K562 (cell line): Measurements from ENCODE around the gene FN3KRP. TPM values are rescaled to one million over a fixed set of nuclear protein-coding genes. Genes with fewer than 3 reads are reported as not detected.

ENCODE experiments used
- ATF1 ChIP-seq, 2 experiments: fragments of 450-650 bp in 1 of 2; IDR thresholded peaks; 2 replicates each; pipeline ENCODE4 v1.6.1; 2016; ENCODE audit warnings: missing compliant biosample characterization in 1 of 2, missing genetic modification characterization in 1 of 2
- BCOR ChIP-seq: fragments of 450-650 bp; IDR thresholded peaks from 2 replicates; pipeline ENCODE4 v1.6.1; 2016
- FOXP1 ChIP-seq: sonication (generic); formaldehyde crosslinking; IDR thresholded peaks from 2 replicates; pipeline ENCODE4 v1.8.0; 2022; ENCODE audit warnings: mild to moderate bottlenecking, missing genetic modification reagents
- HDAC8 ChIP-seq: fragments of 450-650 bp; IDR thresholded peaks from 2 replicates; pipeline ENCODE4 v1.6.1; 2016; ENCODE audit warnings: mild to moderate bottlenecking, missing genetic modification characterization, moderate library complexity, missing compliant biosample characterization
- KDM4B ChIP-seq, 2 experiments: fragments of 450-650 bp in 1 of 2; sonication (generic) in 1 of 2; IDR thresholded peaks; 2 replicates each; pipeline ENCODE4 v1.6.1; 2016 to 2017; ENCODE audit warnings: borderline replicate concordance in 2 of 2, antibody characterized with exemption in 1 of 2, low read depth in 1 of 2, mild to moderate bottlenecking in 1 of 2
- KLF13 ChIP-seq: fragments of 450-650 bp; IDR thresholded peaks from 2 replicates; pipeline ENCODE4 v1.6.1; 2016; ENCODE audit warnings: missing genetic modification characterization, low read depth, mild to moderate bottlenecking, missing compliant biosample characterization, moderate library complexity, borderline replicate concordance
- MAFF ChIP-seq: IDR thresholded peaks from 2 replicates; pipeline ENCODE4 v1.6.1; 2012; ENCODE audit warnings: low read length, improper control_type of control experiment
- NEUROD1 ChIP-seq: fragments of 150-350 bp; IDR thresholded peaks from 2 replicates; pipeline ENCODE4 v1.6.1; 2014; ENCODE audit warnings: borderline replicate concordance, low read length, low read depth; ENCODE audit not compliant: partially characterized antibody
- NR2C2 ChIP-seq, 2 experiments: fragments of 200-800 bp in 1 of 2; sonication (Bioruptor generic) in 1 of 2; sonication (generic) in 1 of 2; formaldehyde crosslinking in 1 of 2; IDR thresholded peaks; 2 replicates each; pipeline versions ENCODE4 v1.6.1 to v1.8.0; 2016 to 2022; ENCODE audit warnings: mild to moderate bottlenecking in 1 of 2, missing compliant biosample characterization in 1 of 2, missing genetic modification characterization in 1 of 2, missing genetic modification reagents in 1 of 2
- PHB2 ChIP-seq: fragments of 450-650 bp; IDR thresholded peaks from 2 replicates; pipeline ENCODE4 v1.6.1; 2017; ENCODE audit warnings: low read depth
- RBBP5 ChIP-seq: fragments of 200-600 bp; sonication (generic); IDR thresholded peaks from 2 replicates; pipeline ENCODE4 v1.6.1; 2012; ENCODE audit warnings: borderline replicate concordance, mild to moderate bottlenecking, low read length, control low read depth, inconsistent platforms; ENCODE audit not compliant: insufficient read depth, poor library complexity, severe bottlenecking
- RBM14 ChIP-seq: fragments of 200-400 bp; formaldehyde crosslinking; IDR thresholded peaks from 2 replicates; pipeline ENCODE4 v1.6.1; 2018; ENCODE audit warnings: low read depth, mild to moderate bottlenecking, low read length, moderate library complexity, borderline replicate concordance; ENCODE audit not compliant: insufficient read depth
- RBM22 ChIP-seq: fragments of 200-400 bp; formaldehyde crosslinking; IDR thresholded peaks from 2 replicates; pipeline ENCODE4 v1.6.1; 2018; ENCODE audit warnings: low read length, low read depth; ENCODE audit not compliant: poor library complexity, severe bottlenecking
- RBM34 ChIP-seq: fragments of 200-400 bp; formaldehyde crosslinking; IDR thresholded peaks from 2 replicates; pipeline ENCODE4 v1.6.1; 2018; ENCODE audit warnings: low read length, borderline replicate concordance; ENCODE audit not compliant: insufficient read depth
- SRF ChIP-seq, 2 experiments: fragments of 250-450, 450-650 bp in 1 of 2; sonication (Bioruptor Pico) in 1 of 2; sonication (generic) in 1 of 2; formaldehyde crosslinking; IDR thresholded peaks; 2 replicates each; pipeline versions ENCODE4 v1.5.0 to v1.5.1; 2020 to 2022; ENCODE audit warnings: mild to moderate bottlenecking in 1 of 2, missing genetic modification reagents in 1 of 2
- SUPT5H ChIP-seq: fragments of 450-650 bp; IDR thresholded peaks from 2 replicates; pipeline ENCODE4 v1.6.1; 2016
- TAL1 ChIP-seq: fragments of 450-650 bp; IDR thresholded peaks from 2 replicates; pipeline ENCODE4 v1.6.1; 2016; ENCODE audit warnings: mild to moderate bottlenecking
- ZBTB1 ChIP-seq: sonication (generic); formaldehyde crosslinking; IDR thresholded peaks from 2 replicates; pipeline ENCODE4 v1.8.1; 2023; ENCODE audit warnings: missing genetic modification reagents, low read depth, mild to moderate bottlenecking, borderline replicate concordance
- ZNF263 ChIP-seq: sonication (generic); formaldehyde crosslinking; IDR thresholded peaks from 2 replicates; pipeline ENCODE4 v1.8.0; 2022; ENCODE audit warnings: mild to moderate bottlenecking, missing genetic modification reagents, borderline replicate concordance
- polyA plus RNA-seq, 8 experiments: library from polyadenylated mRNA; depleted of rRNA in 4 of 8; stranded (reverse) in 5 of 8; unstranded in 3 of 8; fragments of >200 nt; fragmentation: Nextera tagmentation in 2 of 8; fragmentation: Illumina TruSeq in 1 of 8; extraction: Ambion mirVana in 2 of 8; extraction: Trizol in 1 of 8; gene quantifications; 2 replicates each; pipeline versions ENCODE4 v1.2.1 to v1.2.3, GENCODE V29; 2011 to 2014; ENCODE audit warnings: inconsistent platforms in 1 of 8, missing spikeins in 1 of 8
- total RNA-seq, 7 experiments: library from RNA; depleted of rRNA in 6 of 7; stranded (reverse); fragments of >200 nt in 6 of 7; fragmentation: Illumina TruSeq in 2 of 7; extraction: Trizol in 2 of 7; gene quantifications; 2 replicates each; pipeline versions ENCODE4 v1.2.1 to v1.2.3, GENCODE V29; 2011 to 2021; ENCODE audit warnings: low replicate concordance in 1 of 7
- TF ChIP-seq, protein P1 (sequence below): fragments of 250-450 bp; sonication (Bioruptor Pico); IDR thresholded peaks from 2 replicates; pipeline ENCODE4 v1.8.0; 2022; ENCODE audit warnings: inconsistent platforms, mild to moderate bottlenecking, moderate library complexity, borderline replicate concordance
- TF ChIP-seq, protein P2 (sequence below): sonication (generic); formaldehyde crosslinking; IDR thresholded peaks from 2 replicates; pipeline ENCODE4 v1.8.0; 2022; ENCODE audit warnings: mild to moderate bottlenecking, missing genetic modification reagents

FN3KRP gene
- total and polyA plus RNA-seq, 9 of the 15 experiments (the other 6 are each of a cell fraction or from before 2014, with no cell fraction given), result 2.0 to 32.1 (median 24.9) TPM

DNA sequence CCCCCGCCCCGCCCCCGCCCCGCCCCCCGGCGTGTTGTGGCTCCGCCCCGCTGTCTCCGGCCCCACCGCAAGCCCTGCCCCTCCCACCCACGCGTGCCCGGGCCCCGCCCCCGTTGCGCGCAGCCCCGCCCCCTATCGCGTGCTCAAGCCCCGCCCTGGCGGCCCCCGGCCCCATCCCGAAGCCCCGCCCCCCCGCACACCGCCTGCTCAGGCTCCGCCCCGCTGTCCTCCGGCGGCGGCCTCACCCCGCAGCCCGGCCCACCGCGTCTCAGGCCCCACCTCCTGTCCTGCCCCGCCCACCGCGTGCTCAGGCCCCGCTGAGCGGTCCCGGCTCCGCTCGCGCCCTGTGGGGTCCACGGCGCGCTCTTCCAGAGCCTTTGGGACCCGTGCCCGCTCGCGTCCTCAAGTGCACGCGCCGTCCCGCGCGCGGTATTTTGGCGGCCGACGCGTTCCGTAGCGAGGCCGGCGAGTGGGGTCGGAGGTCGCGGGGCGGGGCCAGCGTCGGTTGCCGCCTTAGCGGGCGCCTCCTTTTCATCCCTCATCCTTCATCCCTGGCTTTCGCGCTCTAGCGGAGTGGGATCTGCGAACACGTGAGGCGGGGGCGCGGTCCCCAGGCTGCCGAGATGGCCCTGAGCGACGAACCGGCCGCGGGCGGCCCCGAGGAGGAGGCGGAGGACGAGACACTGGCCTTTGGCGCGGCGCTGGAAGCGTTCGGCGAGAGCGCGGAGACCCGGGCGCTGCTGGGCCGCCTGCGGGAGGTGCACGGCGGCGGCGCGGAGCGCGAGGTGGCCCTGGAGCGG, 35.3 kb downstream of the FN3KRP start, which contains the start of gene TBCD (continued):
- peak; percentile 51 for TF ChIP-seq SUPT5H
- TF ChIP-seq MAFF, result no peak
- TF ChIP-seq RBBP5, result peak; percentile 95
- no peak for TF ChIP-seq TAL1
- TF ChIP-seq PHB2, result no peak
- peak; percentile 78; the same call in 1 of the 2 replicates for TF ChIP-seq KLF13 (tag)
- TF ChIP-seq HDAC8, result no peak
- peak; percentile 88 for TF ChIP-seq ZNF263 (CRISPR knock-in tag)
- TF ChIP-seq RBM34, result 0 out of 2 replicates have a peak, but pooled peaks have one; percentile 77
- peak; percentile 92 for TF ChIP-seq FOXP1 (CRISPR knock-in tag)
- TF ChIP-seq SRF (CRISPR knock-in tag; IDR thresholded peaks at IDR 0.05), result no peak
- TF ChIP-seq, protein P1, sequence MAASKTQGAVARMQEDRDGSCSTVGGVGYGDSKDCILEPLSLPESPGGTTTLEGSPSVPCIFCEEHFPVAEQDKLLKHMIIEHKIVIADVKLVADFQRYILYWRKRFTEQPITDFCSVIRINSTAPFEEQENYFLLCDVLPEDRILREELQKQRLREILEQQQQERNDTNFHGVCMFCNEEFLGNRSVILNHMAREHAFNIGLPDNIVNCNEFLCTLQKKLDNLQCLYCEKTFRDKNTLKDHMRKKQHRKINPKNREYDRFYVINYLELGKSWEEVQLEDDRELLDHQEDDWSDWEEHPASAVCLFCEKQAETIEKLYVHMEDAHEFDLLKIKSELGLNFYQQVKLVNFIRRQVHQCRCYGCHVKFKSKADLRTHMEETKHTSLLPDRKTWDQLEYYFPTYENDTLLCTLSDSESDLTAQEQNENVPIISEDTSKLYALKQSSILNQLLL (CRISPR knock-in tag), result no peak
- peak; percentile 69 for TF ChIP-seq RBM22
- peak in 1 of 2 experiments; percentile 39; a peak in 1 of 4 replicates for TF ChIP-seq KDM4B (IDR thresholded peaks at IDR 0.05; ENCODE audit: borderline replicate concordance in 2 of 2, low read depth in 1 of 2)
- TF ChIP-seq NEUROD1, result peak; percentile 79
- TF ChIP-seq, protein P2, sequence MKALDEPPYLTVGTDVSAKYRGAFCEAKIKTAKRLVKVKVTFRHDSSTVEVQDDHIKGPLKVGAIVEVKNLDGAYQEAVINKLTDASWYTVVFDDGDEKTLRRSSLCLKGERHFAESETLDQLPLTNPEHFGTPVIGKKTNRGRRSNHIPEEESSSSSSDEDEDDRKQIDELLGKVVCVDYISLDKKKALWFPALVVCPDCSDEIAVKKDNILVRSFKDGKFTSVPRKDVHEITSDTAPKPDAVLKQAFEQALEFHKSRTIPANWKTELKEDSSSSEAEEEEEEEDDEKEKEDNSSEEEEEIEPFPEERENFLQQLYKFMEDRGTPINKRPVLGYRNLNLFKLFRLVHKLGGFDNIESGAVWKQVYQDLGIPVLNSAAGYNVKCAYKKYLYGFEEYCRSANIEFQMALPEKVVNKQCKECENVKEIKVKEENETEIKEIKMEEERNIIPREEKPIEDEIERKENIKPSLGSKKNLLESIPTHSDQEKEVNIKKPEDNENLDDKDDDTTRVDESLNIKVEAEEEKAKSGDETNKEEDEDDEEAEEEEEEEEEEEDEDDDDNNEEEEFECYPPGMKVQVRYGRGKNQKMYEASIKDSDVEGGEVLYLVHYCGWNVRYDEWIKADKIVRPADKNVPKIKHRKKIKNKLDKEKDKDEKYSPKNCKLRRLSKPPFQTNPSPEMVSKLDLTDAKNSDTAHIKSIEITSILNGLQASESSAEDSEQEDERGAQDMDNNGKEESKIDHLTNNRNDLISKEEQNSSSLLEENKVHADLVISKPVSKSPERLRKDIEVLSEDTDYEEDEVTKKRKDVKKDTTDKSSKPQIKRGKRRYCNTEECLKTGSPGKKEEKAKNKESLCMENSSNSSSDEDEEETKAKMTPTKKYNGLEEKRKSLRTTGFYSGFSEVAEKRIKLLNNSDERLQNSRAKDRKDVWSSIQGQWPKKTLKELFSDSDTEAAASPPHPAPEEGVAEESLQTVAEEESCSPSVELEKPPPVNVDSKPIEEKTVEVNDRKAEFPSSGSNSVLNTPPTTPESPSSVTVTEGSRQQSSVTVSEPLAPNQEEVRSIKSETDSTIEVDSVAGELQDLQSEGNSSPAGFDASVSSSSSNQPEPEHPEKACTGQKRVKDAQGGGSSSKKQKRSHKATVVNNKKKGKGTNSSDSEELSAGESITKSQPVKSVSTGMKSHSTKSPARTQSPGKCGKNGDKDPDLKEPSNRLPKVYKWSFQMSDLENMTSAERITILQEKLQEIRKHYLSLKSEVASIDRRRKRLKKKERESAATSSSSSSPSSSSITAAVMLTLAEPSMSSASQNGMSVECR (CRISPR knock-in tag), result peak; percentile 75
- TF ChIP-seq BCOR, result 0 out of 2 replicates have a peak, but pooled peaks have one; percentile 12
- no peak for TF ChIP-seq RBM14
- TF ChIP-seq ZBTB1, result peak; percentile 70; the same call in 1 of the 2 replicates
- TF ChIP-seq NR2C2 (CRISPR knock-in tag; IDR thresholded peaks at IDR 0.05), result peak; percentile 99
- peak; percentile 100 for TF ChIP-seq NR2C2 (tag; IDR thresholded peaks at IDR 0.05)
- TF ChIP-seq ATF1 (CRISPR knock-in tag; IDR thresholded peaks at IDR 0.05), result no peak
- peak; percentile 85 for TF ChIP-seq ATF1 (tag; IDR thresholded peaks at IDR 0.05)
